OCI-LY7 (cell line): ENCODE measurements around the gene NOXRED1.

Experiments used
- EZH2phosphoT487 ChIP-seq: fragments of 200-600 bp; sonication (generic); IDR thresholded peaks from 2 replicates; pipeline ENCODE4 v1.6.1; 2018; ENCODE audit warnings: low read depth, borderline replicate concordance, mild to moderate bottlenecking, mixed run types, antibody characterized with exemption, low read length, moderate library complexity, mixed read lengths
- TF ChIP-seq, protein P1 (sequence below): fragments of 200-600 bp; sonication (generic); conservative IDR thresholded peaks from 2 replicates; pipeline ENCODE4 v1.5.1; 2014; ENCODE audit warnings: mild to moderate bottlenecking, antibody characterized with exemption, low read length, moderate library complexity, mixed read lengths

DNA sequence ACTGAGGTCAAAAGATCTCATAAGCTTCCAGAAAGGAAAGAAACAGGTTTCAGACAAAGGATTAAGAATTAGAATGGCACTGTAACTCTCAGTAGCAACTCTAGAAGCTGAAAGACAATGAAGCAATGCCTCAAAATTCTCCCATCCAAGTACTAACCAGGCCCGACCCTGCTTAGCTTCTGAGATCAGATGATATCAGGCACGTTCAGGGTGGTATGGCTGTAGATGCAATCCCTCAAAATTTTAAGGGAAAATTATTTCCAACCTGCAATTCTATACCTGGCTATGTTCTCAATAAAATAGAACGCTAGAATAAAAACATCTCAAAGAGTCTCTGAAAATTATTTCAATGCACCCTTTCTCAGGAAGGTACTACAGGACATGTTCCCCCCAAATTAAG lies 19.6 kb downstream of the NOXRED1 start:
- TF ChIP-seq, protein P1, sequence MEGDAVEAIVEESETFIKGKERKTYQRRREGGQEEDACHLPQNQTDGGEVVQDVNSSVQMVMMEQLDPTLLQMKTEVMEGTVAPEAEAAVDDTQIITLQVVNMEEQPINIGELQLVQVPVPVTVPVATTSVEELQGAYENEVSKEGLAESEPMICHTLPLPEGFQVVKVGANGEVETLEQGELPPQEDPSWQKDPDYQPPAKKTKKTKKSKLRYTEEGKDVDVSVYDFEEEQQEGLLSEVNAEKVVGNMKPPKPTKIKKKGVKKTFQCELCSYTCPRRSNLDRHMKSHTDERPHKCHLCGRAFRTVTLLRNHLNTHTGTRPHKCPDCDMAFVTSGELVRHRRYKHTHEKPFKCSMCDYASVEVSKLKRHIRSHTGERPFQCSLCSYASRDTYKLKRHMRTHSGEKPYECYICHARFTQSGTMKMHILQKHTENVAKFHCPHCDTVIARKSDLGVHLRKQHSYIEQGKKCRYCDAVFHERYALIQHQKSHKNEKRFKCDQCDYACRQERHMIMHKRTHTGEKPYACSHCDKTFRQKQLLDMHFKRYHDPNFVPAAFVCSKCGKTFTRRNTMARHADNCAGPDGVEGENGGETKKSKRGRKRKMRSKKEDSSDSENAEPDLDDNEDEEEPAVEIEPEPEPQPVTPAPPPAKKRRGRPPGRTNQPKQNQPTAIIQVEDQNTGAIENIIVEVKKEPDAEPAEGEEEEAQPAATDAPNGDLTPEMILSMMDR, result no peak
- no peak for TF ChIP-seq EZH2phosphoT487
